GM18517 (cell line): ENCODE results near the gene GPR18.
"Not testable (repeated sequence)": the region's sequence is repeated elsewhere in the genome, so short reads cannot be mapped to it uniquely, and the experiment has no call there.

Source experiments
- ATAC-seq: cut with Tn5 transposase; IDR thresholded peaks from one replicate; pipeline ENCODE4 v1.9.1; 2021; ENCODE audit warnings: mild to moderate bottlenecking, moderate library complexity; ENCODE audit not compliant: unreplicated experiment

GPR18 gene

GRCh38 chr13:99231721-99232120, 26.5 kb downstream of the GPR18 start:
- no peak for ATAC-seq

- ATAC-seq = no peak
Measured at GRCh38 chr13:99230991-99231390, 27.2 kb downstream of the GPR18 start.

DNA sequence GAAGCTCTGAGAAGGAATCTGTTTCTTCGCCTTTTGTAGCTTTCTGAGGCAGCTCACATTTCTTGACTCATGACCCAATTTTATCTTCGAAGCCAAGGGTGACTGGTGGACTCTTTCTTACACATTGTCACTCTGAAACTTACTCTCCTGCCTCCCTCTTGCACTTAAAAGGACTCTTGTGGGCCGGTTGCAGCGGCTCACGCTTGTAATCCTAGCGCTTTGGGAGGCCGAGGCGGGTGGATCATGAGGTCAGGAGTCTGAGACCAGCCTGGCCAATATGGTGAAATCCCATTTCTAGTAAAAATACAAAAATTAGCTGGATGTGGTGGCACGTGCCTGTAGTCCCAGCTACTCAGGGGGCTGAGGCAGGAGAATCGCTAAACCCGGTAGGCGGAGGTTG, 27.6 kb downstream of the GPR18 start:
- ATAC-seq = not testable (repeated sequence)

GRCh38 chr13:99228737-99229691, 29.2 kb downstream of the GPR18 start:
- peak; percentile 98 for ATAC-seq

DNA sequence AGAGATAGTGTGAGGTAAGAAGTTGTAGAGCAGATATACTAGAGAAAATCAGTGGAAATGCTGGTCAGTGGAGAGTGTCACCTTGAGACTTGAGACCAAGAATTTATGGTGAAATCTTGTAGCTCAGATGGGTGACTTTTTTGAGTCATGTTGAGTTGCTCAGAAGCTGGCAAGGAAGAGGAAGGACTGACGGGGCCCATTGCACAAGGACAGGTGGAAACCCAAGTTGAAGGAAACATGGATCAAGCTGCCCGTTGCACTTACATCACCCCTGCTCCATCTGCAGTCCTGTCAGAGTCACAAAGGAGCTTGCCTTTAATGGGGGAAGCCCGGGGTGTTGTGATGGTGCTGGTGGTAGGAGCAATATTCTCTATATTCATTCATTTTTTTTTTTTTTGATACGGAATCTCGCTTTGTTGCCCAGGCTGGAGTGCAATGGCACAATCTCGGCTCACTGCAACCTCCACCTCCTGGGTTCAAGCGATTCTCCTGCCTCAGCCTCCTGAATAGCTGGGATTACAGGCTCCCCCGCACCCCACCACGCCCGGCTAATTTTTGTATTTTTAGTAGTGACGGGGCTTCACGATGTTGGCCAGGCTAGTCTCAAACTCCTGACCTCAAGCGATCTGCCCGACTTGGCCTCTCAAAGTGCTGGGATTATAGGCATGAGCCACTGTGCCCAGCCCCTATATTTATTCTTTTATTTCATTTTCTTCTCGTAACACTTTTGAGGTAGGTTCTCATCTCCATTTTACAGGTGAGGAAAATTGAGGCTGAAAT, 30.1 kb downstream of the GPR18 start:
- no peak for ATAC-seq

DNA sequence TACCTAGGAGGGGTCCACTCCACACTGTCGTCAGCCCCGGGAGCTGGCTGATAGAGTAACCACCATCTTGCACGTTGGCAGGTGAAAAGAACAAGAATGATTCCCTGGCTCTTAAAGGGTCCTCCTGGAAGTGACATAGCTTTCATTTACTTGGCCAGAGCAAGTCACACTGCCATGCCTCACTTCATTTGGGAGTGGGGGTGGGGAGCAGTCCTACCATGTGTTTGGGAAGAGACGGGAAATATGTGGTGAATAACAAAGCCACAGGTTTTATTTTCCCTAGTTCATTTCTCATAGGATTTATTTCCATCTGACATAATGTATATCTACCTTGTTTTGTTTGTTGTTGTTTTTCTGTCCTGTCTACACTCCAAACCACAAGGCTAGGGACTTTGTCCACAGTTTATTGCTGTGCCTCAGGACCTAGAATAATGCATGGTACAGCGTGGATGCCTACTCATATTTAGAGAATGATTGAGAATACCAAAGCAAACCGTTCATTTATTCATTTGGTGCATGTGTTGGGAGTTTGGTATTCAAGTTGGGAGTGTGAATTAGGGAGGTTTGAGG, 30.8 kb downstream of the GPR18 start:
- no peak for ATAC-seq

GRCh38 chr13:99226513-99226912, 31.7 kb downstream of the GPR18 start:
- no peak for ATAC-seq

DNA sequence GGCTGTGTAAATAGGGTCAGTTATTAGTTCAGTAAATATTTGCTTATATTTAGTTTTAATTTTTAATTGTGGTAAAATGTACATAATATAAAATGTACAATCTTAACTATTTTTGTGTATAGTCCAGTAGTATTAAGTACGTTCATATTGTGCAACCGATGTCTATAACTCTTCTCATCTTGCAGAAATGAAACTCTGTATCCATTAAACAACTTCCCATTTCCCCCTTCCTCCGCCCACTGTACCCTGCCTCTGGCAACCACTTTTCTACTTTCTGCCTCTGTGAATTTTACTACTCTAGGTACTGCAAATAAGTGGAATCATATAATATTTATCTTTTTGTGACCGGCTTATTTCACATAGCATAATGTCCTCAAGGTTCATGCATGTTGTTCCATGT, 33.1 kb downstream of the GPR18 start:
- no peak for ATAC-seq

- no peak for ATAC-seq
Measured at GRCh38 chr13:99224021-99224420, 34.2 kb downstream of the GPR18 start.

GRCh38 chr13:99223587-99223986, 34.6 kb downstream of the GPR18 start:
- ATAC-seq = no peak

GRCh38 chr13:99221567-99222239, 36.5 kb downstream of the GPR18 start:
- ATAC-seq = no peak

GRCh38 chr13:99220199-99220935, 37.8 kb downstream of the GPR18 start:
- ATAC-seq = no peak

- no peak for ATAC-seq
Measured at GRCh38 chr13:99218969-99219368, 39.2 kb downstream of the GPR18 start.

DNA sequence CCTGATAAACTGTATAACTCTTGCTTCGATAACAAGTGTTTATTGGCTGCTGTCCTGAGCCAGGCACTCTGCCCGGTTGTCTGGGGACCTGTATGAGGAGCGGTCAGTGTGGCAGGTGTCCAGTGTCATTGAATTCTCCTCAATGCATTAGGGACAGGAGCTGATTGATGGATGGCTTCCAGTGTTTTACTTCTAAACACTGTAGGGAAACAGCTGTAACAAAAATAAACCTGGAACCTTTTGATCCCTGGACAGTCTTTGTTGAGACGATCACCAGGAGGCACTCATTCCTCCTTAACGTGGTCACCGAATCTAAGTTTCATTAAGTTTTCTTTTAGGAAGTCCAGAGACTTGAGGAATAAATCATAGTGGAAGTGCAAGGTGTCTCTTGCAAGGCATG, 39.6 kb downstream of the GPR18 start:
- ATAC-seq = no peak

GRCh38 chr13:99218126-99218525, 40.1 kb downstream of the GPR18 start:
- no peak for ATAC-seq

GRCh38 chr13:99217461-99218110, 40.6 kb downstream of the GPR18 start:
- no peak for ATAC-seq

GRCh38 chr13:99215184-99215830, 42.9 kb downstream of the GPR18 start:
- ATAC-seq = no peak

DNA sequence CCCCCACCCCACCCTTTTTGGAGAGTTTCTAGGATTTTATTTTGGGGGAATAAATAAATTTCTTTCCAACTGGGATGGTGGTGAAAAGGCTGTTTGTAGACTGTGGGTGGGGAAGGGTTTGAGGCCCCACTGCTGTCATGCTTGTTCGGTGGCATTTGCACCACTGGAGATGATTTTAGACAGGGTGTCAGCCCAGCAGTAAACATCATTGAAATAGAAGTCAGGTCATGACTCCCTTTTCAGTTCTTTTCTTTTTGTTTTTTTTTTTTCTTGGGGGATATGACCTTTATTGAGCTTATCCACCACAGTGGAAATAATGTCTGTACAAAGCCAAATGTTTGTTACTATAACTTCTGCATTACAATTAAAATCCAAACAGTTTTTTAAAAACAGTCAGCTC, 43.4 kb downstream of the GPR18 start:
- ATAC-seq = no peak

DNA sequence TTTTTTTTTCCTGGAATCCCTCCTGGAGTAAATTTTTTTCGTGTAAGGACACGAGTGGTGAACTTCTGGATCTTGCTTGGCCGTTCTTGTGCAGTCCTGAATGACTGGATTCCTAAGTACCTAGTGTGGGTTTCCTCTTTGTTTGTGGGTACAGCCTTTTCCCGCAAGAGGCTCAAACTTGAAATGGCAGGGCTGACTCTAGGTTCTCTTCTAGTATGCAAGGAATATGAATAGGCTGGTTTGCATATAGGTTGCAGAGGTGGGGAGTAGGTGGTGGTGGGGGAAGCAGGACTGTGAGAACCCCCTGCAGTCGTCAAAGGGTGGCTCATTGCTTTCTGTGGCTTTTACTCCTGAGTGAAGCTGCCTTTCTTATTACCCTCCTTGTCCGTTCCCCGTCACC, 43.9 kb downstream of the GPR18 start:
- peak; percentile 56 for ATAC-seq
